IPS DF 19.7 (cell line): ENCODE data around the gene TP73.

Experiments
- DNase-seq: peaks from one replicate; pipeline ENCODE4 v3.0.0-alpha.2; 2013; ENCODE audit warnings: low read depth, low spot score

The TP73 gene

DNA sequence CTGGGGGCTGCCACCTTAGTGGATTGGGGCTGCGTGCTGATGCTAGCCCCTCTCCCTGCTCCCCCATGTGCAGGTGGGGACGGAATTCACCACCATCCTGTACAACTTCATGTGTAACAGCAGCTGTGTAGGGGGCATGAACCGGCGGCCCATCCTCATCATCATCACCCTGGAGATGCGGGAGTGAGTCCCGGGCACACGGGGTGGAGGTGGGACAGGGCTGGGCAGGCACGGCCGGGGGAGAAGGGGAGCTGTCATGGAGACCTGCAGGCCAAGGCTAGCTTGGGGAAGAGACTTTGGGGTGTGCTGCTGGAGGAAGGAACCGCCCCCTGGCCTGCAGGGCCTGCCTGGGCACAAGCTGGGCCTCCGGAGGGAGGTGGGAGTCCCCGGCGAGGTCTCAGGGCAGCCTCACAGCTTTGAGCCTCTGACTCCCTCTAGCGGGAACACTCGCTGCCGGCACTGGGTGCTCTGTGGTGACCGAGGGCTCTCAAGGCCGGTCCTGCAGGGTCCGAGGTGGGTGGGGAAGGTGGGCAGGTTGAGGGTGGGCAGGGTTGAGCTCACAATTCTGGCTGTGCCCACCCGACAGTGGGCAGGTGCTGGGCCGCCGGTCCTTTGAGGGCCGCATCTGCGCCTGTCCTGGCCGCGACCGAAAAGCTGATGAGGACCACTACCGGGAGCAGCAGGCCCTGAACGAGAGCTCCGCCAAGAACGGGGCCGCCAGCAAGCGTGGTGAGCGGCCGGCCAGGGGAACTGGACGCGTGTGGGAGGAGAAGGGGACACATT is 74.9 kb downstream of the TP73 start:
- no peak for DNase-seq

- no peak for DNase-seq
Measured at GRCh38 chr1:3727825-3728776, 75.8 kb downstream of the TP73 start.

GRCh38 chr1:3729594-3730542 is 77.6 kb downstream of the TP73 start:
- DNase-seq = no peak

- DNase-seq = no peak
Measured at GRCh38 chr1:3730543-3731247, 78.4 kb downstream of the TP73 start.

DNA sequence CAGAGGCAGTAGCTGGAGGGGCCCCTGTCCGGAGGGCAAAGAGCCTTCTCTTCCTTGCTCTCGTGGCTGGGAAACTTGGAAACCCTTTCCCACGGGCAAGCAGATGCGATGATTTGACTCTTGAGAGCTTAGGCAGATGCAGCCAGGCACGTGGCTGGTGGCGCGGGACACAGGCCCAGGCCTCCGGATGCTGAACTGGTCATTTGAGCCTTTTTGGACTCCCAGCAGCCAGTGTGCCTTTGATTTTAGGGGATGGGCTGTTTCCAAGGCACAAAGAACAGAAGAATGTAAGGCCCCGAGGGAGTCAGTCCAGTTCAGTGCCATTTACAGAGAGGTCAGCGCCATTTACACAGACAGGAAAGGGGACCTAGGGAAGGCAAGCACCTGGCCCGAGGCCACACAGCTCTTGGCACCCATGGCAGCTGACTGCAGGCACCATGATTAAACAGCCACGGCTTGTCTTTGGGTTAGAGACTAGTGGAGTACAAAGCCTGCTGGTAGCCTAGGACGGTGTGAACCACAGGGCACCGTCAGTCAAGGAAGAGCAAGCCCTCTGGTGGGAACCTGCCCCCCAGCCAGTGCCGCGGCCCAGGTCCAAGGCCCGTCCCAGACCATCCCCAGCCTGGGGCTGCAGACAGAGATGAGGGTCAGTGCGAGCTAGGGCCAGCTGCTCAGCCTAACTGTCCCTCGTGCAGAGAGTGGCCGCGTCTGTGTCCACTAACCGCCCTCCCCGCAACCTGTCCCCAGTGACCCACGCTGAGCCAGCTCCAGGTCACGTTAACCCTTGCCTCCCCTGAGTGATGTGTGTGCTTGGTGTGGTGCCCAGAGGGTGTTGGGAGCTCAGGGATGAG is 79.5 kb downstream of the TP73 start:
- DNase-seq = no peak

GRCh38 chr1:3732434-3733093 is 80.2 kb downstream of the TP73 start:
- no peak for DNase-seq

GRCh38 chr1:3733094-3733882 is 81.0 kb downstream of the TP73 start:
- no peak for DNase-seq

DNA sequence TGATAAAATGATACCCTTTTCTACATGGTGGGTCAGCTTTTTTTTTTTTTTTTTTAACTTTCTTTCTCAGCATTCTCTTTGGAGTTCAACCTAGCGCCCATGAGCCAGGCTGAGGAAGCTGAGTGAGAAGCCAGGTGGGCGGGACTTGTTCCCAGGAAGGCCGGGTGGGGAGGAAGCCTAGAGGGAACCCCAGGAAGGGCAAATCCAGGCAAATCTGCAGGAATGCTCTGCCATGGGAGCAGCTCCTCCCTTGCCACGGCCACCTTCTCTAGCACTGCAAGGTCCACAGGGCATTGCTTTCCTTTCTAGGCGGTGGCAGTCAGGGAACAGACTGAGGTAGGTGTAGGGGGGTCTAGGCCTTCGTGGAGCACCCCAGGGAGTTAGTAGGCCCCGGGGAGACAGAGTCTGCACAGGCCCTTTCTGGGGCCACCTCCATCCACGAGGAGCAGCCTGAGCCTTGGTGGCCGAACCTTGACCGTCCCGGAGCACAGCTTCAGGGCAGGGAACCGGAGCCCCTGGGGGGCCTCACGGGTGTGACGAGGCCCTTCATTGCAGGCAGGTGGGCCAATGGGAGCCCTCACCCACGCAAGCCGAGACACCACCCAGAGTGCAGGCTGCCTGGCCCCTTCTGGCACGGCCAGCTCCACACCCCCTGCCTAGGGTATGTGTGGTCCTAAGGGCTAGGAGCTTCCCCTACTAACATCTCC is 81.7 kb downstream of the TP73 start:
- DNase-seq = no peak

GRCh38 chr1:3734602-3735001 is 82.3 kb downstream of the TP73 start:
- DNase-seq = no peak

DNA sequence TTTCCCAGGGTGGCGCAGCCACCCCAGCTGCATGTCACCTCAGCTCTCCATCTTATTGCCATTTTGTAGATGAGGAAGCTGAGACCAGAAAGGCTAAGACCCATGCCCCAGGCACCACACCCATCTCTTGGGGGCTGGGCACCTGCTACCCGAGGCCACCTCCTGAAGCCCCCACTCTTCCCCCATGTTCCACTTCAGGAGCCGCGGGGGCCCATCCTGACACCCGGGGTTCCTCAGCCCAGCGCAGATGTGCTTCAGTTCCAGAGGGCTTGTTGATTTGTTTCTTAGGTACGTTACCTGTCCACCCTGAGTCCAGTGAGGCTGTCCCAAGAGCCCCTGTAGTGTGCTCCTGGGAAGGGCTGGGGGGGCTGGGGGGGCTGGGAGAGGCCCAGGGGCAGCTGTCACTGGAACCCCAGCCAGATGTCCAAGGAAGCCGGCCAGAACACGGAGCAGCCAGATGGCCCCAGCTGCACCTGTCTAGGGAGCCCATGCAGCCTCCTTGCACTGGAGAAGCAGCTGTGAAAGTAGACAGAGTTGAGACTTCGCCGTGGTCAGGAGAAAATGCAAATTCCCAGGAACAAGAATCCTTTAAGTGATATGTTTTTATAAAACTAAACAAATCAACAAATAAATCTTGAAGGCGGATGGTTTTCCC is 82.8 kb downstream of the TP73 start:
- no peak for DNase-seq

- DNase-seq = no peak
Measured at GRCh38 chr1:3735688-3736087, 83.4 kb downstream of the TP73 start.

GRCh38 chr1:3736131-3736561 is 83.8 kb downstream of the TP73 start:
- no peak for DNase-seq

- DNase-seq = no peak
Measured at GRCh38 chr1:3736708-3737107, 84.4 kb downstream of the TP73 start.

DNA sequence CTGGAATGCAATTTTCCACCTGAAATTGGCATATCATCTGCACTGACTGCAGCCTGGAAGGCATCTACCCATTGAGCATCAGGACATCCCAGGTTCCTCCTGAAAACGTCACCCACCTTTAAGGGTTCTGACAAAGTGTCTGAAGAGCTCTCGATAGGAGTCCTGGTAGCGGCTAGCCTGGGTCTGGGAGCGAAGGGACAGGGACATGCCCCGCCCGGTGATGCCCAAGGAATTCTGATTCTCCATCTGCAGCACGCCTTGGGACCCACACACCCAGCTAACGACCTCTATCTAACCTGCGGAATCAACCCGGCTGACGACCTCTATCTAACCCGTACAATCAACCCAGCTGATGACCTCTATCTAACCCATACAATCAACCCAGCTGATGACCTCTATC is 86.6 kb downstream of the TP73 start:
- no peak for DNase-seq

DNA sequence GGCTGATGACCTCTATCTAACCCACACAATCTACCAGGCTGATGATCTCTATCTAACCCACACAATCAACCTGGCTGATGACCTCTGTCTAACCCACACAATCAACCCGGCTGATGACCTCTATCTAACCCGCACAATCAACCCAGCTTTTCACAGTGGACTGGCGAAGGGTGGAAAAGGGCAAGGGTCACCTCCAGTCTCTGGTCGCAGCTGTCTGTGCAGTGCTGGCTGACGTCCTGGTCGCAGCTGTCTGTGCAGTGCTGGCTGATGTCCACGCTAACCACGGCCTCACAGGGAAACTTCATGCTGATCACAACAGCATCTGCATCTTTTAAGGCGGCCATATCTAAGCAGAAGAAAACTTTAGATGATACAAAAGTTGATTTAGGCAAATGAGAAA is 87.7 kb downstream of the TP73 start:
- DNase-seq = no peak

DNA sequence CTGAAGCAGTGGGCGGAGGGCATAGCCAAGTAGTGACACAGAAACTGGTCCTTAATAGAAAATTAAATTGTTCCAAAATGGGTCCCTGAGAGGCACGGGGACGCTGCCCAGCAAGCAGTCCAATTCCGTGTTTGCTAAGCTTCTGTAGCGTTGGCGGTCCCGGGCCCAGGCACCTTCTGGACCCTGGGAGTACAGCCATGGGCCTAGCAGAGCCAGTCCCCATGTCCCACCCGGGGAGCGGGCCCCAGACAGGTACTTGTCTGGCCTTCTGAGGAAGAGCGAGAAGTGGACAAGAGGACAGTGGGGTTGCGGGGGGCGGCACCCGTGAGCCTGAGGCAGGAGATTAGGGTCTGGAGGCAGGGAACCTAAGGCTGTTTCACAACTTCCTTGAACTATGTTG is 88.4 kb downstream of the TP73 start:
- DNase-seq = no peak
